ENCODE data around the gene CORO2B. TPM values are rescaled to one million over a fixed set of nuclear protein-coding genes. Genes with fewer than 3 reads are reported as not detected.

The CORO2B gene
- polyA plus RNA-seq, 1 of the 3 experiments (the other 2 are of a cell fraction): 3.6 TPM

DNA sequence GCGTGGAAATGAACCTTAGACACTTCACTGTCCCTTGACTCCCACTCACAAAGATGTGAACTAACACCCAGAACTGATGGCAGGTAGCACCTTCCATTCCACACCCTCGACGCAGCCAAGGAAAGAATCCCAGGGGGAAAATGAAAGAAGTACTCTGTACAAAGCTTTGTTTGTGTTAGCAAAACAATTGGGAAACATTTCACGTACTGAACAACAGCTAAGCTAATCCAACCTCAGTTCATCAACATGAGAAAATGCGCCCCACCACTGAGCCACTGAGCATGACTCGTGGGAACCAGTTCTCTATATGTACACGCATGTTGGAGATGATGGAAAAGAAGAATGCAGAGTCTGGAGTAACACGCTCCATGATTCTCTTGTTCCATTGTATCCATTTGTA is 32.0 kb downstream of the CORO2B start:
- no peaks in the 10 kb centered on the region for H3K79me2 ChIP-seq (ENCODE audit: insufficient read depth)
- DNase-seq: no peak
- no peaks in the 10 kb centered on the region for H3F3A ChIP-seq (replicated peaks; ENCODE audit: insufficient read depth)
- no peaks in the 10 kb centered on the region for H3K27me3 ChIP-seq (ENCODE audit: insufficient read depth)
- 87% methylated on average over 8 of the region's 8 CpGs for WGBS (ENCODE audit: low lambda C conversion rate)
- no peak for TF ChIP-seq MAX (IDR thresholded peaks at IDR 0.05; ENCODE audit: low read depth)
- no peak for TF ChIP-seq TEAD4 (IDR thresholded peaks at IDR 0.05; ENCODE audit: borderline replicate concordance, insufficient read depth)
- TF ChIP-seq, protein P1, sequence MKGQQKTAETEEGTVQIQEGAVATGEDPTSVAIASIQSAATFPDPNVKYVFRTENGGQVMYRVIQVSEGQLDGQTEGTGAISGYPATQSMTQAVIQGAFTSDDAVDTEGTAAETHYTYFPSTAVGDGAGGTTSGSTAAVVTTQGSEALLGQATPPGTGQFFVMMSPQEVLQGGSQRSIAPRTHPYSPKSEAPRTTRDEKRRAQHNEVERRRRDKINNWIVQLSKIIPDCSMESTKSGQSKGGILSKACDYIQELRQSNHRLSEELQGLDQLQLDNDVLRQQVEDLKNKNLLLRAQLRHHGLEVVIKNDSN (IDR thresholded peaks at IDR 0.05; ENCODE audit: borderline replicate concordance, low read depth): no peak
- TF ChIP-seq IRF3 (IDR thresholded peaks at IDR 0.05; ENCODE audit: low read depth, low read length): no peak
- no peak for TF ChIP-seq GATA2 (CRISPR knock-in tag; IDR thresholded peaks at IDR 0.05)
- H4K20me1 ChIP-seq (ENCODE audit: insufficient read depth): no peaks in the 10 kb centered on the region
- H3K9me3 ChIP-seq: no peaks in the 10 kb centered on the region
- H3K4me1 ChIP-seq (ENCODE audit: control insufficient read depth in 1 of 2, insufficient read depth in 2 of 2, low read depth in 1 of 2, low read length in 1 of 2): peaks cover 0 to 7% of the 10 kb centered on the region in 2 experiments; a peak in 1 of 4 replicates
- no peak overlapping the region for H3K9ac ChIP-seq
- no peak overlapping the region for H3K27ac ChIP-seq (ENCODE audit: low read depth in 2 of 2, low read length in 1 of 2)
- no peaks in the 10 kb centered on the region for H3K36me3 ChIP-seq (replicated peaks in 1 of 2; ENCODE audit: control insufficient read depth in 1 of 2, insufficient read depth in 2 of 2, low read length in 1 of 2)
- H2AFZ ChIP-seq (ENCODE audit: low read depth): no peak overlapping the region
- H3K9me2 ChIP-seq: no peaks in the 10 kb centered on the region
- H3K4me2 ChIP-seq: no peak overlapping the region
- ChIA-PET CTCF (no interaction called here), POLR2A (no interaction called here)
- no peak overlapping the region for H3K4me3 ChIP-seq (ENCODE audit: low read depth in 2 of 2, low read length in 1 of 2)

DNA sequence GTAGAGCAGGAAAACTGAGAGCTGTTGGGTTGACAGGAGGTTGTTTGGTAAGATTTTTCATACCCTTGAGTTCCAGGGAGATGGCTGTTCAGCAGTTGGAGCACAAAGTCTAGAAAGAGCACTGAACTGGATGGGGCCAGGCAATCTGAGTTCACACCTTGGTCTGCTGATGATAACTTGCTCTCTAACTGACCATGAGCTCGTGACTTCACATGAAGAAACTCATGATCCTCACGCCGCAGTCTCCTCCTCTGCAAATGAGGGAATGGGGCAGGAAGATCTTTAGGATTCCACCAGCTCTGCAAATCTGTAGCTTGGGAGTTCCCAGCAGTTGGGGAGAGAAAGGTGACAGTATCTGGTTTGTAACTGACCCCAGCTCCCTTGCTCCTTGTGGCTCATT is 33.7 kb downstream of the CORO2B start:
- H3K9me3 ChIP-seq: no peaks in the 10 kb centered on the region
- WGBS (ENCODE audit: low lambda C conversion rate): 40% methylated on average over 1 of the region's 3 CpGs
- no peaks in the 10 kb centered on the region for H4K20me1 ChIP-seq (ENCODE audit: insufficient read depth)
- H3K79me2 ChIP-seq (ENCODE audit: insufficient read depth): no peaks in the 10 kb centered on the region
- H3K4me1 ChIP-seq (ENCODE audit: control insufficient read depth in 1 of 2, insufficient read depth in 2 of 2, low read depth in 1 of 2, low read length in 1 of 2): peaks cover 0 to 7% of the 10 kb centered on the region in 2 experiments; a peak in 1 of 4 replicates
- no peaks in the 10 kb centered on the region for H3K36me3 ChIP-seq (replicated peaks in 1 of 2; ENCODE audit: control insufficient read depth in 1 of 2, insufficient read depth in 2 of 2, low read length in 1 of 2)
- no peaks in the 10 kb centered on the region for H3F3A ChIP-seq (replicated peaks; ENCODE audit: insufficient read depth)
- no peaks in the 10 kb centered on the region for H3K27me3 ChIP-seq (ENCODE audit: insufficient read depth)
- no peak overlapping the region for H3K4me2 ChIP-seq
- H3K27ac ChIP-seq (ENCODE audit: low read depth in 2 of 2, low read length in 1 of 2): no peak overlapping the region
- no peak overlapping the region for H3K9ac ChIP-seq
- DNase-seq: no peak
- TF ChIP-seq, protein P2, sequence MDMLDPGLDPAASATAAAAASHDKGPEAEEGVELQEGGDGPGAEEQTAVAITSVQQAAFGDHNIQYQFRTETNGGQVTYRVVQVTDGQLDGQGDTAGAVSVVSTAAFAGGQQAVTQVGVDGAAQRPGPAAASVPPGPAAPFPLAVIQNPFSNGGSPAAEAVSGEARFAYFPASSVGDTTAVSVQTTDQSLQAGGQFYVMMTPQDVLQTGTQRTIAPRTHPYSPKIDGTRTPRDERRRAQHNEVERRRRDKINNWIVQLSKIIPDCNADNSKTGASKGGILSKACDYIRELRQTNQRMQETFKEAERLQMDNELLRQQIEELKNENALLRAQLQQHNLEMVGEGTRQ (IDR thresholded peaks at IDR 0.05; ENCODE audit: borderline replicate concordance, low read depth, low read length): no peak
- TF ChIP-seq CHD2 (IDR thresholded peaks at IDR 0.05; ENCODE audit: low read length, partially characterized antibody) (no peak), SIN3A (IDR thresholded peaks at IDR 0.05; ENCODE audit: borderline replicate concordance, low read depth, low read length) (no peak)
- no peak overlapping the region for H2AFZ ChIP-seq (ENCODE audit: low read depth)
- no peak overlapping the region for H3K4me3 ChIP-seq (ENCODE audit: low read depth in 2 of 2, low read length in 1 of 2)
- ChIA-PET POLR2A (no interaction called here), CTCF (interaction anchor here (1.0 to 1.2 kb wide), 3 partner anchors 53 to 312 kb away, joined by 3 to 4 read pairs (median 3); no protein-coding TSS in a partner anchor)
- no peaks in the 10 kb centered on the region for H3K9me2 ChIP-seq
